Loucy (cell line): ENCODE results near the gene NPIPB12.
"Not testable (repeated sequence)": the region's sequence is repeated elsewhere in the genome, so short reads cannot be mapped to it uniquely, and the experiment has no call there.

Experiments used
- H2AFZ ChIP-seq: fragments of 200-600 bp; sonication (generic); 2 replicates; pipeline ENCODE4 v1.6.0; 2016; ENCODE audit warnings: antibody characterized with exemption, mild to moderate bottlenecking, low read length, moderate library complexity
- H3F3A ChIP-seq: fragments of 200-600 bp; 2 replicates; pipeline ENCODE4 v1.6.0; 2016; ENCODE audit warnings: antibody characterized with exemption, low read depth, mild to moderate bottlenecking
- H3K27me3 ChIP-seq: fragments of 200-600 bp; sonication (generic); 2 replicates; pipeline ENCODE4 v1.6.1; 2014; ENCODE audit warnings: low read length, mild to moderate bottlenecking; ENCODE audit not compliant: insufficient read depth, poor library complexity, severe bottlenecking
- H3K36me3 ChIP-seq: fragments of 200-600 bp; sonication (generic); 2 replicates; pipeline ENCODE4 v1.6.1; 2016; ENCODE audit warnings: low read length; ENCODE audit not compliant: insufficient read depth
- H3K4me1 ChIP-seq: fragments of 200-600 bp; sonication (generic); 2 replicates; pipeline ENCODE4 v1.5.1; 2014; ENCODE audit warnings: low read length, mild to moderate bottlenecking; ENCODE audit not compliant: insufficient read depth, poor library complexity, severe bottlenecking
- H3K4me2 ChIP-seq: fragments of 200-600 bp; sonication (generic); 2 replicates; pipeline ENCODE4 v1.6.0; 2014; ENCODE audit warnings: antibody characterized with exemption, low read length, low read depth, mild to moderate bottlenecking; ENCODE audit not compliant: poor library complexity, severe bottlenecking
- H3K4me3 ChIP-seq: fragments of 200-600 bp; sonication (generic); 2 replicates; pipeline ENCODE4 v1.5.1; 2014; ENCODE audit warnings: low read length, mild to moderate bottlenecking, mixed read lengths; ENCODE audit not compliant: poor library complexity, severe bottlenecking
- H3K79me2 ChIP-seq: fragments of 200-600 bp; sonication (generic); 2 replicates; pipeline ENCODE4 v1.6.1; 2014; ENCODE audit warnings: low read length; ENCODE audit not compliant: insufficient read depth
- H3K9ac ChIP-seq: fragments of 200-600 bp; sonication (generic); 2 replicates; pipeline ENCODE4 v1.6.0; 2014; ENCODE audit warnings: mild to moderate bottlenecking, low read depth, low read length, moderate library complexity; ENCODE audit not compliant: poor library complexity, severe bottlenecking
- H3K9me2 ChIP-seq: fragments of 200-600 bp; sonication (generic); replicated peaks from 2 replicates; pipeline ENCODE4 v1.6.1; 2016; ENCODE audit warnings: low read depth, low read length, mixed read lengths
- H3K9me3 ChIP-seq: fragments of 200-600 bp; sonication (generic); 2 replicates; pipeline ENCODE4 v1.6.1; 2014; ENCODE audit warnings: mild to moderate bottlenecking, antibody characterized with exemption, low read length, low read depth; ENCODE audit not compliant: insufficient read depth
- H4K20me1 ChIP-seq: fragments of 200-600 bp; sonication (generic); 2 replicates; pipeline ENCODE4 v1.6.0; 2014; ENCODE audit warnings: antibody characterized with exemption, low read length, mild to moderate bottlenecking; ENCODE audit not compliant: insufficient read depth, poor library complexity, severe bottlenecking

The NPIPB12 gene

DNA sequence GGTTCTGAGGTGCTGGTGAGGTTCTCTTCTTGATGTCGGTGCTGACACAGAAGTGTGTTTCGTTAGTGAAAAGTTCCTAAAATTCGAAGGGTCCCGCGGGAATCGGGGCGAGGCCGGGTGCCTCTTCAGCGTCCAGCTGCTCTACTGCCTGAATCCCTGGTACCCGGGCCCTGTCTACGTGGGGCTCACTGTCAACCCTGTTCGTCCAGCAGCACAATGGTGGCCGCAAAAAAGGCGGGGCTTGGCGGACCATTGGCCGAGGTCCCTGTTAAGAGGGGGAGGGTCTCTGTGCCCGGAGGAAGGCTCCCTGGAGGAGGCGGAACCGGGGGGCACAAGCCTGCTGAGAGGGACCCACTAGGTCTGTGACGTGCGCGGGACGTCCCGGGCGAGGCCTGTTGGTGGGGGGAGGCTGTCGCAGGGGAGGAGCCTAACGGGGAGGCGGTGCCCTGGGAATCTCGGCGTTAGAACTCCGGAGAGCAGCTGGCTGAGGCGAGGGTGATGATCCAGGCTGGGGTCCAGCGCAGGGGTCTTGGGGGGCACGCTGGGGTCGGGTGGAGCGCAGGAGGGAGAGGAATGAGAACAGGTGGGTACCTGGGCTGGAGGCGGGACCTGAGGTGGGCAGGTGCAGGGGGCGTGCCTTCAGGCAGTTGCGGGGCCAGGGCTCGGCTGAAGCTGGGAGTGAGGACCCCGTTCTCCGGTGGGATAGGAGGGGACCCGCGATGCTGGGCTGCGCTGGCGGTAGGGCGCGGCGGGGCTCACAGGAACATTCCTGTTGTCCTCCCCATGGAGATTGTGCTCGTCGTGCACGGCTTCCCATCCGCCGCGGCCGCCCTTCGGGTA is 40.0 kb downstream of the NPIPB12 start:
- H2AFZ ChIP-seq, H4K20me1 ChIP-seq, H3K9ac ChIP-seq, H3F3A ChIP-seq, H3K4me3 ChIP-seq, H3K9me2 ChIP-seq, H3K36me3 ChIP-seq, H3K27me3 ChIP-seq, H3K4me2 ChIP-seq, H3K4me1 ChIP-seq, H3K79me2 ChIP-seq, H3K9me3 ChIP-seq: not testable (repeated sequence)

GRCh38 chr16:29460647-29461030 is 45.6 kb downstream of the NPIPB12 start:
- not testable (repeated sequence) for H3K36me3 ChIP-seq, H3K4me3 ChIP-seq

DNA sequence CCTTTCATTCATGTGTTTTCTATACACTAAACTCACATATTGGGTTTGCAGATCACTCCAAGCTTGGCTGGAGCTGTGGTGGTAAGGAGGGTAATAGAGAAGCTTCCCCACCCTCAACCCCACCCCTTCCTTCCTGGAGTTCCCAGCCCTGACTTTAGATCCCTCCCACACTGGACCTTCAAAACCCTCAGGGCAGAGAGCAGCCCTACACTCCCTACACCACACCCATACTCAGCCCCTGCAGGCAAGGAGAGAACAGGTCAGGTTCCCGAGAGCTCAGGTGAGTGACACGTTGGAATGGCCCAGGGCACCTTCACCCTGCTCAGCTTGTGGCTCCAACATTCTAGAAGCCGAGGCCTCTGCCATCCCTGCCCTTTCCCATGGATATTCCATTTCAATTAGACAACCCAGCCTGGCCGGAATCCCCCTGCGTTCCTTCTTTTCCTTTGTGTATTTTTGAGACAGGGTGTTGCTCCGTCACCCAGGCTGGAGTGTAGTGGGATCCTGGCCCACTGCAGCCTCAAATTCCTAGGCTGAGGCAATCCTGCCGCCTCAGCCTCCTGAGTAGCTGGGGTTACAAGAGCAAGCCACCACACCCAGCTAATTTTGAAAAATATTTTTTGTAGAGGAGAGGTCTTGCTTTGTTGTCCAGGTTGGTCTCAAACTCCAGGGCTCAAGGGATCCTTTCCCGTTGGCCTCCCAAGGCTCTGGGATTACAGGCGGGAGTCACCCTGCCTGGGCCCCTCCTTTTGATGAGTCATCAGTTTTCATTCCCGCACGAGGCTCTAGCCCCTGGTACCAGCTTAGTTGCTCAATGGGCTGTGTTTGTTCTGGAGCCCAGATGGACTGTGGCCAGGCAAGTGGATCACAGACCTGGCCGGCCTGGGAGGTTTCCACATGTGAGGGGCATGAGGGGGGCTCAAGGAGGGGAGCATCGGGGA is 46.2 kb downstream of the NPIPB12 start, which contains the start of gene SULT1A4:
SULT1A4 (plus strand) TSS at position 208 of the 941 bp plus-strand sequence. CDS start 1,473 bp downstream, outside the sequence.
- not testable (repeated sequence) for H3F3A ChIP-seq, H3K4me3 ChIP-seq, H3K4me1 ChIP-seq, H3K9me3 ChIP-seq, H3K9ac ChIP-seq, H3K36me3 ChIP-seq, H3K4me2 ChIP-seq, H3K9me2 ChIP-seq, H3K27me3 ChIP-seq, H3K79me2 ChIP-seq, H4K20me1 ChIP-seq, H2AFZ ChIP-seq

More at GRCh38 chr16:29460647-29461030, 45.6 kb downstream of the NPIPB12 start:
- H3F3A ChIP-seq, H3K9me2 ChIP-seq, H3K79me2 ChIP-seq, H3K4me1 ChIP-seq, H3K4me2 ChIP-seq, H3K9ac ChIP-seq, H3K27me3 ChIP-seq, H3K9me3 ChIP-seq, H4K20me1 ChIP-seq, H2AFZ ChIP-seq: not testable (repeated sequence)

DNA sequence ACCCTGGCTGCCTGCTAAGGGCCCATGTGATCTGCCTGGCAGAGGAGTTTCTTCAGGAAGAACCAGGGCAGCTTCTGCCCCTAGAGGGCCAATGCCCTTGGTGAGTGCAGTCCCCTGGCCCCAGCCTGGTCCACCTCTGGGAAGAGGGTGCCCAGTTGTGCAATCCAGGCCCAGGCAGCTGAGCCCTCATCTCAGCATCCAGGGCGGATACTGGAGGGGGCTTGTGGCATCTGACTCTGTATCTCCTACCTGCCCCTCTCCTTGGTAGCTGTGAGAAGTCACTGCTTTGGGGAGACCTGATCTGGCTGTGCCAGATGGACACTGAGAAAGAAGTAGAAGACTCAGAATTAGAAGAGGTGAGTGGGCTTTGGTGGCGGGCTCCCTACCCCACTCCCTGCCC is 48.5 kb downstream of the NPIPB12 start:
- H3K36me3 ChIP-seq, H3K4me1 ChIP-seq, H3F3A ChIP-seq, H3K79me2 ChIP-seq, H3K27me3 ChIP-seq, H3K4me3 ChIP-seq, H3K9ac ChIP-seq, H3K4me2 ChIP-seq, H4K20me1 ChIP-seq, H3K9me3 ChIP-seq, H2AFZ ChIP-seq, H3K9me2 ChIP-seq: not testable (repeated sequence)

- H3F3A ChIP-seq, result not testable (repeated sequence)
These were observed 51.4 kb downstream of the NPIPB12 start for GRCh38 chr16:29454828-29455227.

GRCh38 chr16:29454269-29454668 is 51.9 kb downstream of the NPIPB12 start, which contains the start of the genes BOLA2 and SLX1B:
BOLA2 (minus strand) TSS chr16:29454351; CDS start chr16:29454253, 98 bp downstream.
SLX1B (plus strand) TSS chr16:29454533.
- H3K9me2 ChIP-seq, H3F3A ChIP-seq, H4K20me1 ChIP-seq, H3K4me1 ChIP-seq, H3K9ac ChIP-seq, H3K4me2 ChIP-seq, H3K27me3 ChIP-seq, H3K4me3 ChIP-seq, H3K79me2 ChIP-seq, H3K9me3 ChIP-seq, H2AFZ ChIP-seq, H3K36me3 ChIP-seq: not testable (repeated sequence)

More at GRCh38 chr16:29454828-29455227, 51.4 kb downstream of the NPIPB12 start:
- H3K4me2 ChIP-seq, H3K9me2 ChIP-seq, H3K4me3 ChIP-seq, H3K79me2 ChIP-seq, H3K36me3 ChIP-seq, H3K9me3 ChIP-seq, H3K4me1 ChIP-seq, H4K20me1 ChIP-seq, H3K9ac ChIP-seq, H2AFZ ChIP-seq, H3K27me3 ChIP-seq: not testable (repeated sequence)

GRCh38 chr16:29453754-29454153 is 52.5 kb downstream of the NPIPB12 start:
- not testable (repeated sequence) for H3K4me3 ChIP-seq, H4K20me1 ChIP-seq, H3K9ac ChIP-seq, H3K4me2 ChIP-seq, H3K9me2 ChIP-seq, H3K9me3 ChIP-seq, H3K36me3 ChIP-seq, H3K79me2 ChIP-seq, H2AFZ ChIP-seq, H3K27me3 ChIP-seq, H3K4me1 ChIP-seq, H3F3A ChIP-seq
